B cell (primary cell): ENCODE data around the gene TMEM250. TPM values are rescaled to one million over a fixed set of nuclear protein-coding genes. Genes with fewer than 3 reads are reported as not detected.

Experiments used
- ATAC-seq: fragments of 200-7000 bp; cut with Tn5 transposase; one replicate; pipeline ENCODE4 v1.10.0; 2021; ENCODE audit warnings: low read depth, mild to moderate bottlenecking, moderate number of reproducible peaks, moderate library complexity
- CTCF ChIA-PET: fragments of 350-600 bp; sonication (Branson Sonifier 250); formaldehyde crosslinking; loops from one replicate; lab custom pipeline; 2021; ENCODE audit warnings: antibody characterized with exemption, inconsistent platforms; lab: Charles Lee
- POLR2A ChIA-PET: fragments of 350-600 bp; sonication (Branson Sonifier 250); formaldehyde crosslinking; loops from one replicate; lab custom pipeline; 2021; ENCODE audit warnings: antibody characterized with exemption; lab: Charles Lee
- DNase-seq: peaks from one replicate; pipeline ENCODE4 v3.0.0; 2013
- H2AFZ ChIP-seq: 2 replicates; pipeline ENCODE4 v1.6.1; 2012; ENCODE audit warnings: mild to moderate bottlenecking, low read depth, low read length; ENCODE audit not compliant: insufficient read depth, poor library complexity, severe bottlenecking
- H3K27ac ChIP-seq, 2 donors: 1 replicate in 1 of 2; 2 replicates in 1 of 2; pipeline ENCODE4 v1.5.1; 2012 to 2013; ENCODE audit warnings: low read length in 2 of 2, mild to moderate bottlenecking in 2 of 2, moderate library complexity in 1 of 2
- H3K27me3 ChIP-seq, 4 experiments: fragments of 200-600 bp in 1 of 4; sonication (generic) in 1 of 4; replicated peaks in 1 of 4; 1 replicate in 2 of 4; 2 replicates in 2 of 4; pipeline versions ENCODE4 v1.6.1 to v1.7.0; 2013 to 2016; ENCODE audit warnings: low read length in 3 of 4, mild to moderate bottlenecking in 2 of 4, mixed read lengths in 1 of 4, moderate library complexity in 1 of 4; ENCODE audit not compliant: insufficient read depth in 4 of 4, control insufficient read depth in 3 of 4; ENCODE audit errors: control extremely low read depth in 1 of 4
- H3K36me3 ChIP-seq, 2 experiments: replicated peaks in 1 of 2; 1 replicate in 1 of 2; 2 replicates in 1 of 2; pipeline versions ENCODE4 v1.6.1 to v1.7.1; 2013; ENCODE audit warnings: low read length in 1 of 2; ENCODE audit not compliant: insufficient read depth in 2 of 2, control insufficient read depth in 1 of 2; ENCODE audit errors: control extremely low read depth in 1 of 2, extremely low read depth in 1 of 2
- H3K4me1 ChIP-seq, 2 donors: fragments of 200-600 bp in 1 of 2; sonication (generic) in 1 of 2; 1 replicate in 1 of 2; 2 replicates in 1 of 2; pipeline versions ENCODE4 v1.5.1 to v1.6.1; 2013 to 2017; ENCODE audit warnings: low read length in 2 of 2; ENCODE audit not compliant: control insufficient read depth in 2 of 2, insufficient read depth in 2 of 2
- H3K4me2 ChIP-seq: replicated peaks from 2 replicates; pipeline ENCODE3; 2012; ENCODE audit warnings: mild to moderate bottlenecking, low read depth, low read length; ENCODE audit not compliant: poor library complexity, severe bottlenecking
- H3K4me3 ChIP-seq, 5 experiments: fragments of 200-600 bp in 1 of 5; sonication (generic) in 1 of 5; 1 replicate in 3 of 5; 2 replicates in 2 of 5; pipeline versions ENCODE4 v1.5.1 to v1.7.0; 2011 to 2016; ENCODE audit warnings: low read length in 4 of 5, mild to moderate bottlenecking in 4 of 5, low read depth in 2 of 5, control low read depth in 1 of 5, moderate library complexity in 1 of 5; ENCODE audit not compliant: insufficient read depth in 1 of 5; ENCODE audit errors: control extremely low read depth in 1 of 5, extremely low read depth in 1 of 5
- H3K79me2 ChIP-seq: fragments of 200-600 bp; sonication (generic); one replicate; pipeline ENCODE4 v1.6.0; 2016; ENCODE audit warnings: low read length; ENCODE audit not compliant: control insufficient read depth, insufficient read depth
- H3K9ac ChIP-seq: fragments of 200-600 bp; sonication (generic); 2 replicates; pipeline ENCODE4 v1.6.1; 2017; ENCODE audit warnings: mild to moderate bottlenecking, low read length, moderate library complexity
- H3K9me3 ChIP-seq, 3 donors: one replicate each; pipeline versions ENCODE4 v1.6.1 to v1.7.1; 2013; ENCODE audit warnings: low read length in 2 of 3; ENCODE audit not compliant: control insufficient read depth in 2 of 3, insufficient read depth in 1 of 3; ENCODE audit errors: control extremely low read depth in 1 of 3
- H4K20me1 ChIP-seq: 2 replicates; pipeline ENCODE4 v1.6.0; 2012; ENCODE audit warnings: mild to moderate bottlenecking, low read length; ENCODE audit not compliant: insufficient read depth, control insufficient read depth, poor library complexity, severe bottlenecking
- H3K27ac Mint-ChIP-seq: one replicate; pipeline ENCODE4 v1.8.0; 2021; ENCODE audit warnings: mixed read lengths
- H3K27me3 Mint-ChIP-seq: one replicate; pipeline ENCODE4 v1.8.0; 2021; ENCODE audit warnings: mixed read lengths
- H3K4me1 Mint-ChIP-seq: one replicate; pipeline ENCODE4 v1.8.0; 2021; ENCODE audit warnings: mixed read lengths
- H3K4me3 Mint-ChIP-seq: one replicate; pipeline ENCODE4 v1.8.0; 2021; ENCODE audit warnings: mixed read lengths
- H3K9me3 Mint-ChIP-seq: one replicate; pipeline ENCODE4 v1.8.0; 2022; ENCODE audit warnings: mixed read lengths; ENCODE audit not compliant: insufficient read depth
- CTCF ChIP-seq: fragments of 200-600 bp; IDR thresholded peaks from one replicate; pipeline ENCODE4 v1.8.0; 2022; ENCODE audit warnings: antibody characterized with exemption, mild to moderate bottlenecking
- EZH2 ChIP-seq: IDR thresholded peaks from 2 replicates; pipeline ENCODE4 v1.6.1; 2012; ENCODE audit warnings: borderline replicate concordance, low read depth, mild to moderate bottlenecking, moderate library complexity, low read length; ENCODE audit not compliant: insufficient read depth, poor library complexity, severe bottlenecking
- WGBS: methylation state at CpG from one replicate; pipeline ENCODE4 v1.1.5; 2013; ENCODE audit warnings: missing lambda C conversion rate; ENCODE audit not compliant: insufficient coverage; 5-methylcytosine and 5-hydroxymethylcytosine counted together
- intact Hi-C: fragments of 100-400 bp; cut with micrococcal nuclease; formaldehyde crosslinking; loops from one replicate; pipeline ENCODE4 v1.10.0; 2022
- polyA plus RNA-seq: library from polyadenylated mRNA; depleted of rRNA; stranded (reverse); fragments of >200 nt; gene quantifications from 2 replicates; pipeline ENCODE4 v1.2.3, GENCODE V29; 2012
- total RNA-seq, 2 donors: library from RNA; stranded (reverse); fragments of 120-200 nt in 1 of 2; gene quantifications; 1 replicate in 1 of 2; 2 replicates in 1 of 2; pipeline versions ENCODE4 v1.2.3 to v1.2.4, GENCODE V29; 2013 to 2022

The TMEM250 gene
- total and polyA plus RNA-seq, 2 donors (not counting 1 experiment from before 2014, with no cell fraction given): 11.1 to 29.6 TPM

GRCh38 chr9:136163248-136163850, 44.7 kb upstream of the TMEM250 start:
- no peak overlapping the region for H2AFZ ChIP-seq
- Mint-ChIP-seq H3K27ac (no peak overlapping the region), H3K4me1 (no peaks in the 10 kb centered on the region), H3K4me3 (no peak overlapping the region), H3K9me3 (peaks cover 3% of the 10 kb centered on the region), H3K27me3 (peaks cover 13% of the 10 kb centered on the region)
- CTCF ChIA-PET: interaction anchor here (0.7 to 1.0 kb wide), 3 partner anchors 195 to 1517 kb away, joined by 3 to 5 read pairs (median 3); no protein-coding TSS in a partner anchor
- TF ChIP-seq EZH2 (no peak), CTCF (no peak)
- no peaks in the 10 kb centered on the region for H3K27me3 ChIP-seq
- no peaks in the 10 kb centered on the region for H4K20me1 ChIP-seq
- no peak overlapping the region for H3K4me3 ChIP-seq
- H3K27ac ChIP-seq: no peak overlapping the region
- H3K36me3 ChIP-seq: no peaks in the 10 kb centered on the region
- H3K79me2 ChIP-seq: no peaks in the 10 kb centered on the region
- ATAC-seq (no peak), DNase-seq (no peak)
- intact Hi-C loops: no loop called here
- H3K9me3 ChIP-seq: peaks cover 2 to 8% (median 2%) of the 10 kb centered on the region in 3 donors
- POLR2A ChIA-PET: no interaction called here
- no CpG with 5 or more reads among the region's 1 CpG for WGBS
- no peaks in the 10 kb centered on the region for H3K4me1 ChIP-seq
- H3K9ac ChIP-seq: no peak overlapping the region
- no peak overlapping the region for H3K4me2 ChIP-seq

- no peak for TF ChIP-seq CTCF
- H3K9me3 Mint-ChIP-seq: peaks cover 3% of the 10 kb centered on the region
- Histone ChIP-seq H3K4me1 (no peaks in the 10 kb centered on the region), H3K27ac (no peak overlapping the region), H4K20me1 (no peaks in the 10 kb centered on the region), H3K36me3 (no peaks in the 10 kb centered on the region), H3K4me3 (no peak overlapping the region), H3K27me3 (peaks cover 0 to 3% (median 0%) of the 10 kb centered on the region in 4 experiments), H3K79me2 (no peaks in the 10 kb centered on the region), H3K9ac (no peak overlapping the region), H3K9me3 (peaks cover 2 to 8% (median 2%) of the 10 kb centered on the region in 3 donors), H2AFZ (no peak overlapping the region), H3K4me2 (no peak overlapping the region)
- H3K27ac Mint-ChIP-seq: no peak overlapping the region
- ChIA-PET CTCF (no interaction called here), POLR2A (no interaction called here)
- H3K4me1 Mint-ChIP-seq: no peaks in the 10 kb centered on the region
- intact Hi-C loops: no loop called here
- H3K27me3 Mint-ChIP-seq: peaks cover 11% of the 10 kb centered on the region
- no peak for DNase-seq
- ATAC-seq: no peak
- H3K4me3 Mint-ChIP-seq: no peak overlapping the region
- 70% methylated on average over 7 of the region's 10 CpGs for WGBS
These were observed 42.4 kb upstream of the TMEM250 start for GRCh38 chr9:136160995-136161610.
